ENCODE data around the gene L3HYPDH.

L3HYPDH gene
- total RNA-seq: 15.0 to 18.2 reads per million in 2 donors

- peak; percentile 92 to 97 (median 96) for DNase-seq
These were observed at the start of gene L3HYPDH, which contains the start of gene JKAMP for GRCh38 chr14:59483819-59484638. TSS of gene L3HYPDH (minus strand) at chr14:59484408. CDS start at chr14:59484316, 92 bp downstream. TSS of gene JKAMP (plus strand) at chr14:59484517. CDS start at chr14:59484590, 73 bp downstream.

- no peak for DNase-seq
These were observed 48.2 kb upstream of the L3HYPDH start for GRCh38 chr14:59532419-59532818.

- DNase-seq: no peak
These were observed 46.1 kb upstream of the L3HYPDH start for GRCh38 chr14:59530349-59530748.

GRCh38 chr14:59529189-59529588 is 45.0 kb upstream of the L3HYPDH start:
- DNase-seq: no peak

GRCh38 chr14:59520224-59520623 is 36.0 kb upstream of the L3HYPDH start:
- DNase-seq: no peak

- no peak for DNase-seq
These were observed 27.8 kb upstream of the L3HYPDH start for GRCh38 chr14:59511916-59512575.

GRCh38 chr14:59510966-59511365 is 26.8 kb upstream of the L3HYPDH start:
- no peak for DNase-seq

GRCh38 chr14:59510001-59510400 is 25.8 kb upstream of the L3HYPDH start:
- DNase-seq: no peak

- no peak for DNase-seq
These were observed 24.9 kb upstream of the L3HYPDH start for GRCh38 chr14:59509101-59509500.

- no peak for DNase-seq
These were observed 23.5 kb upstream of the L3HYPDH start for GRCh38 chr14:59507752-59508103.

GRCh38 chr14:59507063-59507751 is 23.0 kb upstream of the L3HYPDH start:
- DNase-seq: peak in 3 of 5 experiments; percentile 3 to 48 (median 12)

GRCh38 chr14:59503256-59503655 is 19.0 kb upstream of the L3HYPDH start:
- DNase-seq: no peak

- DNase-seq: no peak
These were observed 16.5 kb upstream of the L3HYPDH start for GRCh38 chr14:59500732-59501131.

GRCh38 chr14:59492384-59492783 is 8.2 kb upstream of the L3HYPDH start:
- DNase-seq: no peak

- DNase-seq: no peak
These were observed 6.5 kb upstream of the L3HYPDH start for GRCh38 chr14:59490756-59491155.

GRCh38 chr14:59484639-59485175 is 499 bp upstream of the L3HYPDH start:
- peak in 1 of 5 experiments; percentile 55 for DNase-seq

- no peak for DNase-seq
These were observed 845 bp downstream of the L3HYPDH start for GRCh38 chr14:59483363-59483762.

GRCh38 chr14:59482541-59483331 is 1.5 kb downstream of the L3HYPDH start:
- no peak for DNase-seq

- no peak for DNase-seq
These were observed 2.2 kb downstream of the L3HYPDH start for GRCh38 chr14:59481871-59482540.

- no peak for DNase-seq
These were observed 2.8 kb downstream of the L3HYPDH start for GRCh38 chr14:59481407-59481806.

GRCh38 chr14:59480166-59480565 is 4.0 kb downstream of the L3HYPDH start:
- DNase-seq: no peak

GRCh38 chr14:59478540-59478939 is 5.7 kb downstream of the L3HYPDH start:
- no peak for DNase-seq
